Fibroblast of lung (primary cell): ENCODE data around the gene PCLO.

Experiments
- CTCF ChIP-seq, 2 donors: IDR thresholded peaks in 1 of 2; conservative IDR thresholded peaks in 1 of 2; 1 replicate in 1 of 2; 2 replicates in 1 of 2; pipeline ENCODE4 v1.5.1; 2011 to 2012; ENCODE audit warnings: low read length in 2 of 2, control low read depth in 1 of 2, inconsistent platforms in 1 of 2, low read depth in 1 of 2, mild to moderate bottlenecking in 1 of 2
- EZH2 ChIP-seq: IDR thresholded peaks from 2 replicates; pipeline ENCODE4 v1.5.1; 2012; ENCODE audit warnings: low read length, control low read depth, mild to moderate bottlenecking; ENCODE audit errors: missing control alignments

GRCh38 chr7:83166781-83167180 is 4.1 kb upstream of the PCLO start:
- TF ChIP-seq CTCF (conservative IDR thresholded peaks at IDR 0.05 in 1 of 2, IDR thresholded peaks at IDR 0.05 in 1 of 2; ENCODE audit: low read depth in 1 of 2, low read length in 2 of 2) (no peak), EZH2 (no peak)
